ENCODE results near the gene EGLN3.

DNA sequence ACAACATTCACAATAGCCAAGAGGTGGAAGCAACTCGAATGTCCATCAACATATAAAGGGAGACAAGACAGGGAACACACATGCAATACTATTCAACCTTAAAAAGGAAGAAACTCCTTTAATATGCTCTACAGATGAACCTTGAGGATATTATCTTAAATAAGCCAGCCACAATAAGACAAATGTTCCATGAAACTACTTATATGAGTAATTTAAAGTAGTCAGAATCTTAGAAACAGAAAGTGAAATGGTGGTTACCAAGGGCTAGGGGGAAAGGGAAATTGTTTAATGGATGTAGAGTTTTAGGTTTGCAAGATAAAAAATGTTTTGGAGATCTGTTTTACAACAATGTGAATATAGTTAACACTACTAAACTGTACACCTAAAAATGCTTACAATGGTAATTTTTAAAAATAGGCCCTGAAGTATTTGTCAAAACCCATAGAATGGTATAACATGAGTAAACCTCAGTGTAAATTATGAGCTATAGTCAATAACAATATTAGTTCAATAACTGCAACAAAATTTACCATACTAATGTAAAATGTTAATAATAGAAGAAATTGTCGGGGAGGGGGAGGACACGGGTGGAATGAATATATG lies 71.1 kb downstream of the EGLN3 start:
- TF ChIP-seq POLR2AphosphoS5 (IDR thresholded peaks at IDR 0.05; ENCODE audit: low read depth, low read length): no peak
- TF ChIP-seq POLR2A (IDR thresholded peaks at IDR 0.05; ENCODE audit: low read depth, low read length): no peak
- TF ChIP-seq TAF1 (IDR thresholded peaks at IDR 0.05; ENCODE audit: borderline replicate concordance, low read depth, low read length): no peak

All from GM12892 (cell line).